ENCODE measurements around the gene TFCP2L1. TPM values are rescaled to one million over a fixed set of nuclear protein-coding genes. Genes with fewer than 3 reads are reported as not detected.

TFCP2L1 gene
- total and polyA plus RNA-seq, 2 of the 4 experiments (the other 2 are of a cell fraction), result not detected

GRCh38 chr2:121195036-121195435 is 90.0 kb downstream of the TFCP2L1 start:
- H2AK9ac ChIP-seq (replicated peaks; ENCODE audit: low read depth, low read length, poor library complexity), result no peak overlapping the region
- no peaks in the 10 kb centered on the region for H3K36me3 ChIP-seq (ENCODE audit: control insufficient read depth, insufficient read depth, low read length)
- H4K8ac ChIP-seq (ENCODE audit: low read depth in 2 of 2, low read length in 2 of 2), result no peak overlapping the region
- CTCF ChIA-PET, result no interaction called here
- H3K4me3 ChIP-seq (ENCODE audit: insufficient read depth, low read depth, low read length), result no peak overlapping the region
- H3K4me2 ChIP-seq (ENCODE audit: low read depth, low read length), result no peak overlapping the region
- H2BK20ac ChIP-seq (ENCODE audit: low read depth, low read length), result no peak overlapping the region
- no peaks in the 10 kb centered on the region for H3K4me1 ChIP-seq (ENCODE audit: control insufficient read depth, insufficient read depth, low read length)
- no peaks in the 10 kb centered on the region; the same call in 1 of the 2 replicates for H4K20me1 ChIP-seq (ENCODE audit: insufficient read depth, low read length)
- H4K91ac ChIP-seq (ENCODE audit: insufficient read depth, low read depth, low read length), result no peak overlapping the region
- H3K56ac ChIP-seq (ENCODE audit: extremely low read depth, insufficient read depth, low read length), result no peak overlapping the region
- H3K9me1 ChIP-seq (ENCODE audit: insufficient read depth, low read length), result no peaks in the 10 kb centered on the region
- no peak overlapping the region for H3K23ac ChIP-seq (ENCODE audit: low read depth, low read length)
- no peak overlapping the region for H2BK5ac ChIP-seq (ENCODE audit: low read depth, low read length, poor library complexity, severe bottlenecking)
- no peak overlapping the region for H2BK15ac ChIP-seq (ENCODE audit: low read depth, low read length)
- no peak overlapping the region for H3K14ac ChIP-seq (replicated peaks; ENCODE audit: low read depth, low read length)
- peaks cover 13% of the 10 kb centered on the region; the same call in 1 of the 2 replicates for H3K27me3 ChIP-seq (ENCODE audit: control insufficient read depth, insufficient read depth, low read length)
- no peak overlapping the region for H4K5ac ChIP-seq (ENCODE audit: low read depth, low read length)
- H2BK120ac ChIP-seq (ENCODE audit: low read depth, low read length), result no peak overlapping the region
- dilution Hi-C loops (cut with HindIII; ENCODE audit: low sequenced_read_pairs, unreplicated experiment) (no loop called here), intact Hi-C loops (cut with micrococcal nuclease) (no loop called here), in situ Hi-C loops (cut with MboI; ENCODE audit: low sequenced_read_pairs) (no loop called here)
- H2AFZ ChIP-seq (replicated peaks; ENCODE audit: low read length, poor library complexity), result no peak overlapping the region
- ATAC-seq (ENCODE audit: low read depth) (no peak), DNase-seq (no peak)
- POLR2A ChIA-PET (ENCODE audit: unreplicated experiment), result no interaction called here
- no peak overlapping the region for H3K27ac ChIP-seq (ENCODE audit: insufficient read depth, low read length)
- no peaks in the 10 kb centered on the region for H3K79me1 ChIP-seq (ENCODE audit: low read depth in 1 of 2, low read length in 2 of 2)
- H2AK5ac ChIP-seq (ENCODE audit: low read depth, low read length), result no peak overlapping the region
- no peaks in the 10 kb centered on the region for H3K9me3 ChIP-seq (ENCODE audit: control insufficient read depth, insufficient read depth, low read length)
- TF ChIP-seq NFE2L2 (IDR thresholded peaks at IDR 0.05; ENCODE audit: low read depth, low read length), result no peak
- no peak for TF ChIP-seq USF2 (IDR thresholded peaks at IDR 0.05; ENCODE audit: low read depth, low read length)
- TF ChIP-seq, protein P1, sequence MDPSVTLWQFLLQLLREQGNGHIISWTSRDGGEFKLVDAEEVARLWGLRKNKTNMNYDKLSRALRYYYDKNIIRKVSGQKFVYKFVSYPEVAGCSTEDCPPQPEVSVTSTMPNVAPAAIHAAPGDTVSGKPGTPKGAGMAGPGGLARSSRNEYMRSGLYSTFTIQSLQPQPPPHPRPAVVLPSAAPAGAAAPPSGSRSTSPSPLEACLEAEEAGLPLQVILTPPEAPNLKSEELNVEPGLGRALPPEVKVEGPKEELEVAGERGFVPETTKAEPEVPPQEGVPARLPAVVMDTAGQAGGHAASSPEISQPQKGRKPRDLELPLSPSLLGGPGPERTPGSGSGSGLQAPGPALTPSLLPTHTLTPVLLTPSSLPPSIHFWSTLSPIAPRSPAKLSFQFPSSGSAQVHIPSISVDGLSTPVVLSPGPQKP (IDR thresholded peaks at IDR 0.05; ENCODE audit: borderline replicate concordance, low read depth, low read length), result no peak
- no peak for TF ChIP-seq SMC3 (IDR thresholded peaks at IDR 0.05; ENCODE audit: low read depth, low read length)
- TF ChIP-seq POLR2A (IDR thresholded peaks at IDR 0.05; ENCODE audit: low read depth, low read length), result no peak
- no peak for TF ChIP-seq RFX5 (IDR thresholded peaks at IDR 0.05; ENCODE audit: low read depth, low read length)
- no peak for TF ChIP-seq CHD1 (IDR thresholded peaks at IDR 0.05; ENCODE audit: low read depth, low read length)
- no peak for TF ChIP-seq FOS (IDR thresholded peaks at IDR 0.05; ENCODE audit: low read depth, low read length)
- TF ChIP-seq, protein P2, sequence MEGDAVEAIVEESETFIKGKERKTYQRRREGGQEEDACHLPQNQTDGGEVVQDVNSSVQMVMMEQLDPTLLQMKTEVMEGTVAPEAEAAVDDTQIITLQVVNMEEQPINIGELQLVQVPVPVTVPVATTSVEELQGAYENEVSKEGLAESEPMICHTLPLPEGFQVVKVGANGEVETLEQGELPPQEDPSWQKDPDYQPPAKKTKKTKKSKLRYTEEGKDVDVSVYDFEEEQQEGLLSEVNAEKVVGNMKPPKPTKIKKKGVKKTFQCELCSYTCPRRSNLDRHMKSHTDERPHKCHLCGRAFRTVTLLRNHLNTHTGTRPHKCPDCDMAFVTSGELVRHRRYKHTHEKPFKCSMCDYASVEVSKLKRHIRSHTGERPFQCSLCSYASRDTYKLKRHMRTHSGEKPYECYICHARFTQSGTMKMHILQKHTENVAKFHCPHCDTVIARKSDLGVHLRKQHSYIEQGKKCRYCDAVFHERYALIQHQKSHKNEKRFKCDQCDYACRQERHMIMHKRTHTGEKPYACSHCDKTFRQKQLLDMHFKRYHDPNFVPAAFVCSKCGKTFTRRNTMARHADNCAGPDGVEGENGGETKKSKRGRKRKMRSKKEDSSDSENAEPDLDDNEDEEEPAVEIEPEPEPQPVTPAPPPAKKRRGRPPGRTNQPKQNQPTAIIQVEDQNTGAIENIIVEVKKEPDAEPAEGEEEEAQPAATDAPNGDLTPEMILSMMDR (conservative IDR thresholded peaks at IDR 0.05; ENCODE audit: low read depth, low read length), result no peak
- TF ChIP-seq BHLHE40 (IDR thresholded peaks at IDR 0.05; ENCODE audit: low read depth, low read length), result no peak
- TF ChIP-seq MXI1 (IDR thresholded peaks at IDR 0.05; ENCODE audit: borderline replicate concordance, low read depth, low read length), result no peak
- no peak for TF ChIP-seq MAFK (IDR thresholded peaks at IDR 0.05; ENCODE audit: low read depth, low read length)
- TF ChIP-seq RAD21 (IDR thresholded peaks at IDR 0.05; ENCODE audit: low read length), result no peak
- TF ChIP-seq RCOR1 (IDR thresholded peaks at IDR 0.05; ENCODE audit: insufficient replicate concordance, low read length), result no peak
- no peak for TF ChIP-seq MAZ (IDR thresholded peaks at IDR 0.05; ENCODE audit: borderline replicate concordance, low read depth, low read length)
- no peak for TF ChIP-seq CEBPB (IDR thresholded peaks at IDR 0.05; ENCODE audit: low read depth, low read length)
- no peak overlapping the region for H3K4ac ChIP-seq (ENCODE audit: low read depth, low read length)
- H3K18ac ChIP-seq (ENCODE audit: low read depth, low read length), result no peak overlapping the region
- H3K9ac ChIP-seq (ENCODE audit: low read depth, low read length), result no peak overlapping the region
- BruUV-seq (replicated peaks), result no TSS peak
- 100% methylated on average over 1 of the region's 5 CpGs; no CpG with 5 or more reads in 1 of the 2 experiments for WGBS, 2 experiments (ENCODE audit: extremely low coverage in 2 of 2, insufficient read length in 1 of 2)
